Fibroblast of villous mesenchyme (primary cell): ENCODE results near the gene RUFY1. TPM values are rescaled to one million over a fixed set of nuclear protein-coding genes. Genes with fewer than 3 reads are reported as not detected.
A peak's percentile ranks its signal among the peaks of the same experiment; 100 is the strongest.
"Not testable (repeated sequence)": the region's sequence is repeated elsewhere in the genome, so short reads cannot be mapped to it uniquely, and the experiment has no call there.

ENCODE experiments used
- DNase-seq: peaks from one replicate; pipeline ENCODE4 v3.0.0-alpha.2; 2010; ENCODE audit warnings: low read depth
- H3K4me3 ChIP-seq: 2 replicates; pipeline ENCODE4 v1.5.1; 2011; ENCODE audit warnings: low read depth, mild to moderate bottlenecking, low read length
- total RNA-seq: library from RNA; depleted of rRNA; stranded (reverse); fragments of >200 nt; gene quantifications from 2 replicates; pipeline ENCODE4 v1.2.3, GENCODE V29; 2012
- TF ChIP-seq, protein P1 (sequence below): IDR thresholded peaks from 2 replicates; pipeline ENCODE4 v1.5.1; 2012; ENCODE audit warnings: low read depth, mild to moderate bottlenecking, low read length; ENCODE audit not compliant: insufficient read depth

RUFY1 gene
- total RNA-seq, 1 donor, result 54.0 TPM

DNA sequence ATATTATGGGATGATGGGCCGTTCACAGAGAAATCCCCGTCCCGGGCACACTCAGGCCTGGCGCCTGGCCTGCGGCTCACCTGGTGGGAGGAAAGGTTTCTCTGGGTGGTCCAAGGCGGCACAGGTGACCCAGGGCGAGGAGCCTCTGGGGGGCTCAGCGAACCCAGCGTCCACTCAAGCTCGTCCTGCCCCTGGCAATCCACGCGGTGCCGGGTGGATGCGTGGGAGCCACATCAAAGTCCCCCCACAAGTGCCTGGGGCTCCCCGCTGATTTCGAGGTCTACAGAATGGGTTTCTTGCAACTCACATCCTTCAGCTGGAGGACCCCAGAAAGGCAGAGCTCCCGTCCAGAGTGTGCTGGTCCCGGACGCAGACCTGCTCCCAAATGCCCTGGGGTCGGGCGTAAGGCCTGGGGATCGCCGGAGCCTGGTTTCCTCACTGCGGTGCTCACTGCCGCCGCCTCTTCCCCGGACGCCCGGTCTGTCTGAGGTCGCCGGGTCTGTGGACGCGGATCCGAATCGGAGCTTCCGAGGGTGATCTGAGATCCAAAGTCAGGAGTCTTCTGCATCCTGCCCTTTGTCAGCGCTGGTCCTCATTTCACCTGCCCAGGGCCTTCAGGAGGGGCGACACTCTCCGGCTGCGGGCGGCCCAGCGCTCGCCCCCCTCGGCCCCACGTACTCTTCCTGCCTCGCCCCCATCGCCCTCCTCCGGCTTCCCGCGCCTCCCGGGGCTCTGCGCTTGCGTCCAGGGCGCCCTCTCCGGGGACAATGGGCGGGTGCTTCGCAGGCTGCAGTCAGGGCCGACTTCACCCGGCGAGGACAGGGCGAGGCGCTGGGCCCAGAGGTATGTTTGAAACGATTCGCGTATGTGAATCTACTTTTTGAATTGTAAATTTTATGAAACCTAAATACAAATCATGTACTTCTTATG, 20.0 kb upstream of the RUFY1 start:
- peak overlapping the region; percentile 58 for H3K4me3 ChIP-seq
- TF ChIP-seq, protein P1, sequence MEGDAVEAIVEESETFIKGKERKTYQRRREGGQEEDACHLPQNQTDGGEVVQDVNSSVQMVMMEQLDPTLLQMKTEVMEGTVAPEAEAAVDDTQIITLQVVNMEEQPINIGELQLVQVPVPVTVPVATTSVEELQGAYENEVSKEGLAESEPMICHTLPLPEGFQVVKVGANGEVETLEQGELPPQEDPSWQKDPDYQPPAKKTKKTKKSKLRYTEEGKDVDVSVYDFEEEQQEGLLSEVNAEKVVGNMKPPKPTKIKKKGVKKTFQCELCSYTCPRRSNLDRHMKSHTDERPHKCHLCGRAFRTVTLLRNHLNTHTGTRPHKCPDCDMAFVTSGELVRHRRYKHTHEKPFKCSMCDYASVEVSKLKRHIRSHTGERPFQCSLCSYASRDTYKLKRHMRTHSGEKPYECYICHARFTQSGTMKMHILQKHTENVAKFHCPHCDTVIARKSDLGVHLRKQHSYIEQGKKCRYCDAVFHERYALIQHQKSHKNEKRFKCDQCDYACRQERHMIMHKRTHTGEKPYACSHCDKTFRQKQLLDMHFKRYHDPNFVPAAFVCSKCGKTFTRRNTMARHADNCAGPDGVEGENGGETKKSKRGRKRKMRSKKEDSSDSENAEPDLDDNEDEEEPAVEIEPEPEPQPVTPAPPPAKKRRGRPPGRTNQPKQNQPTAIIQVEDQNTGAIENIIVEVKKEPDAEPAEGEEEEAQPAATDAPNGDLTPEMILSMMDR, result peak; percentile 33
- DNase-seq, result peak; percentile 37

DNA sequence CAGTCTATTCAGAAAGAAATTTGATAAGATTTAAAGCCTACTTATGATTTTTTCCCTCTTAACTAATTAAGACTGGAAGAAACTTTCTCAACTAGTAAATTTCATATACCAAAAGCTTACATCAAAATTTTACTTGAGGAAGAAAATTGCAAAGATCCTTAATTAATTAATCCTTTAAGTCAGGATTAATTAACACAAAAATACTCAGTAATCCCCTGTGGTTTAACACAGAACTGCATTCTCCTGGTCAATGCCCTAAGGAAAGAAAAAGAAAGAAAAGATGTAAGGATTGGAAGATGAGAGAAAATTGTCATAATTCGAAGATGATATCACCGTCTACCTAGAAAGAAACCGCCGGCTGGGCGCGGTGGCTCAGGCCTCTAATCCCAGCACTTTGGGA, 17.3 kb upstream of the RUFY1 start:
- no peak for DNase-seq
- TF ChIP-seq, protein P1, result no peak
- no peak overlapping the region for H3K4me3 ChIP-seq

DNA sequence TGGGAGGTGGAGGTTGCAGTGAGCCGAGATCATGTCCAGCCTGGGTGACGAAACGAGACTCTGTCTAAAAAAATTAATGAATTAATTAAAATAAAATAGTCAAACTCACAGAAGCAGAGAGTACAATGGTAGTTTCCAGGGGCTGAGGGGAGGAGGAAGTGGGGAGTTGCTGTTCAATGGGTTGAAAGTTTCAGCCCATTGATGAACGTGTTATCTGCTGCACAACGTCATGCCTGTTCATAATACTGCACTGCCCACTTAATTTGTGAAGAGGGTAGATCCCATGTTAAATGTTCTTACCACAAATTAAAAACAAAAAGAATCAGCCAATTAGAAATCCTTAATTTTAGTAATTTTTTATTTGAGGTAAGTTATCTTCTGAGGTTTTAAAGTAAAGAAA, 16.4 kb upstream of the RUFY1 start:
- no peak overlapping the region for H3K4me3 ChIP-seq
- no peak for DNase-seq
- TF ChIP-seq, protein P1, result no peak

DNA sequence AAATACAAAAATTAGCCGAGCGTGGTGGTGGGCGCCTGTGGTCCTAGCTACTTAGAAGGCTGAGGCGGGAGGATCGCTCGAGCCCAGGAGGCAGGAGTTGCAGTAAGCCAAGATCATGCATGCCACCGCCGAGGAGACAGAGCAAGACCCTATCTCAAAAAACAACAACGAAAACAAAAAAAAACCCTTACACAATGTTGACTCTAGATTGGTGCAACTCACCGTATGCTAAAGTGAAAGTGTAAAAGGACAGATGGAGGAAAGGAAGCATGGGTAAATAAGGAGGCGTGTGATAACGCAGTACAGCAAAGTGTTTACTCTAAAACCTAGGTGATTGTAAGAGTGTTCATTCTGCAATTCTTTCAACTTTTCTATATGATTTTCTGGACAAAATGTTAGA, 15.9 kb upstream of the RUFY1 start:
- no peak for DNase-seq
- H3K4me3 ChIP-seq, result no peak overlapping the region
- TF ChIP-seq, protein P1, result no peak

DNA sequence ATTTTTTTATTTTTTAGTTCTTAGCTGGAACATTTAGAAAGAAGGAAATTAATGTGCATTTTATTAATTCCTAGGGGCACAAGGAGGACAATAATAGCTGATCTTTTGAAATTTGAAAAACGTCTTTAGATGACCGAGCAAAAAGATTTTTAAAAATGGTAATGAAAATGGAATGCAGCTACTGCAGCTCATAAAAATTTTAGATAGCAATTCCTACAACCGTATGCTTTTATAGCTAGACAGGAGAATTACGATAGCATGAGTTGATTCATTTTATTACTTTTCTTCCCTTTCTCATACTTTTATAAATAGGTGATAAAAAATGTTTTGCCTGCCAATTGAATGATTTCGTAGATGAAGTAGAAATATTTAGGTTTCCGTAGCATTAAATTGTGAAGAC, 13.7 kb upstream of the RUFY1 start:
- TF ChIP-seq, protein P1, result no peak
- no peak overlapping the region for H3K4me3 ChIP-seq
- DNase-seq, result peak; percentile 28

DNA sequence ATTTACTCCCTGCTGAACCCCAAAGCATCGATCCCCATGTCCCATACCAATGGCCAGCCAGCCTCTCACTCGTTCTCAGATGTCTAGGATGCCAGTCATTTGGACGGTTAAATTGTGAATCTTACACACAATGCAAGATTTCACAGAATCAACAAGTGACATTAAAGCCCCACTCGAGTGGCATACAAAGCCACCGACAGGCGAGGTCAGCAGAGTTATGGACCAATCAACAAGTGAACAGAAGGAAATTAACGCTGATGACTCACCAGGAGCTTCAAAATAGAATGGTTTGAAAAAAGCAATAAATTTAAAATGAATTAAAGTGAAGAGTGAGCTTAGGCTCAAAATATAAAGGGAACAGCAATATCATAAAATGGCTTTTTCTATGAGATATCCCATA, 8.2 kb upstream of the RUFY1 start:
- DNase-seq, result no peak
- no peak overlapping the region for H3K4me3 ChIP-seq
- TF ChIP-seq, protein P1, result no peak

DNA sequence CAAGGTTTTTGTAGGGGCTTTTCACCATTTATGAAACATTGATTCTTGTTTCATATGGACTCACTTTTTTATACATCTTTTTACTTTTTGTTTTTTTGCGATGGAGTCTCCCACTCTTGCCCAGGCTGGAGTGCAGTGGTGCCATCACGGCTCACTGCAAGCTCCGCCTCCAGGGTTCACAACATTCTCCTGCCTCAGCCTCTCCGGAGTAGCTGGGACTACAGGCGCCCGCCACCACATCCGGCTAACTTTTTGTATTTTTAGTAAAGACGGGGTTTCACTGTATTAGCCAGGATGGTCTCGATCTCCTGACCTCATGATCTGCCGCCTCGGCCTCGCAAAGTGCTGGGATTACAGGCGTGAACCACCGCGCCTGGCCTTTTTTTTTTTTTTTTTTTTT, 7.1 kb upstream of the RUFY1 start:
- DNase-seq, H3K4me3 ChIP-seq: not testable (repeated sequence)
